ENCODE measurements around the gene DRD4. TPM values are rescaled to one million over a fixed set of nuclear protein-coding genes. Genes with fewer than 3 reads are reported as not detected.
A peak's percentile ranks its signal among the peaks of the same experiment; 100 is the strongest.

Gene DRD4
- total RNA-seq, 2 donors from 2014 or later = 0.69 to 0.79 TPM

DNA sequence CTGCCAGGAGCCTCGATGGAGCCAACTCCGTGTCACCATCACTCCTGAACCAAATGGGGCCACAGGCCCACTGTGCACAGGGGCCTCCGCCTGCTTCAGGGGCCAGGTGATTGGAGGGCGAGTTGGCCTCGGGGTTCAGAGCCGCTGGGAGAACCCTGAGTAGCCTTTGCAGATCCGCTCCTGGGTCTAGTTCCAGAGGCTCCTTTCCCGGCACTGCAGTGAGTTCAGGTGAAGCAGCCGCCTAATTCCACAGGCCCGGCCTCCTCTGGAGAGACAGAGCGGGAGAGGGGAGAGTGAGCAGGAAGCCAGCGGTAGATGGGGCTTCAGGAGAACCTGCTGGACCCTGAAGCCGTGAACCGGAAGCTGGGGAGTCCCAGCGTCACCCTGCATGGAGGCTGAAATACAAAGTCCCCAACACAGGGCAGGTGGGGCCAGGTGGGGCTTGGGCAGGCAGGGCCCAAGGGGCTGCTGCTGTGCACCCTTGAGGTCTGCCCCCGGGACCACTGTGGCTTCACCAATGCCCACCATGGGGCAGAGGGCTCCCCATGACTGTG, 22.5 kb downstream of the DRD4 start:
- Histone ChIP-seq H3K9ac (ENCODE audit: low read depth in 2 of 2, low read length in 2 of 2) (no peak overlapping the region), H3K9me3 (no peaks in the 10 kb centered on the region), H3K27me3 (no peaks in the 10 kb centered on the region), H3K27ac (no peak overlapping the region), H3K4me1 (peaks cover 9% of the 10 kb centered on the region), H3K36me3 (peaks cover 6% of the 10 kb centered on the region), H3K4me3 (no peak overlapping the region)
- intact Hi-C loops (cut with DNase I) = loop anchor here (5.0 kb wide), 1 partner anchor 68 kb away; no protein-coding TSS in a partner anchor
- TF ChIP-seq, protein P1, sequence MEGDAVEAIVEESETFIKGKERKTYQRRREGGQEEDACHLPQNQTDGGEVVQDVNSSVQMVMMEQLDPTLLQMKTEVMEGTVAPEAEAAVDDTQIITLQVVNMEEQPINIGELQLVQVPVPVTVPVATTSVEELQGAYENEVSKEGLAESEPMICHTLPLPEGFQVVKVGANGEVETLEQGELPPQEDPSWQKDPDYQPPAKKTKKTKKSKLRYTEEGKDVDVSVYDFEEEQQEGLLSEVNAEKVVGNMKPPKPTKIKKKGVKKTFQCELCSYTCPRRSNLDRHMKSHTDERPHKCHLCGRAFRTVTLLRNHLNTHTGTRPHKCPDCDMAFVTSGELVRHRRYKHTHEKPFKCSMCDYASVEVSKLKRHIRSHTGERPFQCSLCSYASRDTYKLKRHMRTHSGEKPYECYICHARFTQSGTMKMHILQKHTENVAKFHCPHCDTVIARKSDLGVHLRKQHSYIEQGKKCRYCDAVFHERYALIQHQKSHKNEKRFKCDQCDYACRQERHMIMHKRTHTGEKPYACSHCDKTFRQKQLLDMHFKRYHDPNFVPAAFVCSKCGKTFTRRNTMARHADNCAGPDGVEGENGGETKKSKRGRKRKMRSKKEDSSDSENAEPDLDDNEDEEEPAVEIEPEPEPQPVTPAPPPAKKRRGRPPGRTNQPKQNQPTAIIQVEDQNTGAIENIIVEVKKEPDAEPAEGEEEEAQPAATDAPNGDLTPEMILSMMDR (IDR thresholded peaks at IDR 0.05) = no peak
- DNase-seq = no peak

DNA sequence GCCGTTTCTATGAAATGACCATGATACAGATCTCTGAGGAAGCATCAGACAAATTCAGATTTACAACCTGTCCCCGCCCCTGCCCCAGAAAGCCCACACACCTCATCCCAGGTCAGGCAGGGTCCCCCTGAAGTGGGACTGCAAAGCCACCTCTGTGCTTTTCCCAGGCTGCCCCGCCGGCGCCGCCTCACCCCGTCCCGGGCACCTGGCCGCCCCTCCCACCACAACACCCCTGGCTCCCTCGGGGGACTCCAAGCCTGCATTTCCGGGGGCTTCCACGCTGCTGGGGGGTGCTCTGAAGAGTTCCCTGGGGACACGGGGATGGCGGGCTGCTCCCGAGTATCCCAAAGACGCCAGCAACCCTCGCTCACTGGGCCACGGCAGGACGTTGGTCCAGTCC, 23.2 kb downstream of the DRD4 start:
- intact Hi-C loops (cut with DNase I) = loop anchor here (5.0 kb wide), 1 partner anchor 67 kb away; no protein-coding TSS in a partner anchor
- Histone ChIP-seq H3K4me3 (no peak overlapping the region), H3K27ac (no peak overlapping the region), H3K9me3 (no peaks in the 10 kb centered on the region), H3K27me3 (no peaks in the 10 kb centered on the region), H3K9ac (ENCODE audit: low read depth in 2 of 2, low read length in 2 of 2) (no peak overlapping the region), H3K4me1 (peaks cover 5% of the 10 kb centered on the region), H3K36me3 (peaks cover 6% of the 10 kb centered on the region)
- no peak for DNase-seq
- TF ChIP-seq, protein P1 (IDR thresholded peaks at IDR 0.05) = no peak

DNA sequence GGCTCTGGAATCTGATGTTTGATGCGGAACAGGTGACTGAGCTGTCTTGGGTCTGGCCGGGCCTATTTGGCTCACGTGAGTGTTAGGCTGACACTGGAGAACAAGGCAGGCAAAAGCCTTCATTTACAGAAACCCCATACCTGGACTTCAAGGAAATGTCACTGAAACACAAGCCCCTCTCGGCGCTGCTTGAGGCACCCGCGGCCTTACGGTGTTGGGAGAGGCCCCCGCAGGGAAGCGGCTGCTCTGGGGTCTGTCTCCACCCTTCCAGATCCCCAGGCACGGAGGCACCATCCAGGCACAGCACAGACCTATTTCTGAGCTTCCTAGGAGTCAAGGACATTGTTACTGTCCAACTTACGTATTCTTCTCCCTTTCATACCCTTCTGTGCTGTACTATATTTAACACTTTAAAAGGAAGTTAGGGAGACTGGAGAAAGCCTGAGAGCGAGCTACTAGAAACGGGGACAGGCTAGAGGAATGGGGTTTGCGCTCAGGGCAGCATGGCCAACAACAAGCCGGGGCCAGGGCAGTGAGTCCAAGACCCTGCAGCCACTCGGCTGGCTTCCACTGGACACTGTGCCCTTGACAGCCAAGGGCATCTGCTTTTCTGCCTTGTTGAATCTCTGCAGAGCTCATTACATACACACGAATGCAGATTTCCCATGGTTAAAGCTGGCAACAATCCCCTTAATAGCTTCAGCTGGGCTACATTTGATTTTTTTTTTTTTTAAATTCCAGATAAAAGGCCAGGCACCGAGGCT, 23.8 kb downstream of the DRD4 start:
- no peaks in the 10 kb centered on the region for H3K9me3 ChIP-seq
- H3K36me3 ChIP-seq = peaks cover 6% of the 10 kb centered on the region
- H3K27ac ChIP-seq = no peak overlapping the region
- no peaks in the 10 kb centered on the region for H3K4me1 ChIP-seq
- no peaks in the 10 kb centered on the region for H3K27me3 ChIP-seq
- H3K4me3 ChIP-seq = no peak overlapping the region
- intact Hi-C loops (cut with DNase I) = loop anchor here (5.0 kb wide), 1 partner anchor 66 kb away; no protein-coding TSS in a partner anchor
- TF ChIP-seq, protein P1 (IDR thresholded peaks at IDR 0.05) = no peak
- H3K9ac ChIP-seq (ENCODE audit: low read depth in 2 of 2, low read length in 2 of 2) = no peak overlapping the region
- no peak for DNase-seq

DNA sequence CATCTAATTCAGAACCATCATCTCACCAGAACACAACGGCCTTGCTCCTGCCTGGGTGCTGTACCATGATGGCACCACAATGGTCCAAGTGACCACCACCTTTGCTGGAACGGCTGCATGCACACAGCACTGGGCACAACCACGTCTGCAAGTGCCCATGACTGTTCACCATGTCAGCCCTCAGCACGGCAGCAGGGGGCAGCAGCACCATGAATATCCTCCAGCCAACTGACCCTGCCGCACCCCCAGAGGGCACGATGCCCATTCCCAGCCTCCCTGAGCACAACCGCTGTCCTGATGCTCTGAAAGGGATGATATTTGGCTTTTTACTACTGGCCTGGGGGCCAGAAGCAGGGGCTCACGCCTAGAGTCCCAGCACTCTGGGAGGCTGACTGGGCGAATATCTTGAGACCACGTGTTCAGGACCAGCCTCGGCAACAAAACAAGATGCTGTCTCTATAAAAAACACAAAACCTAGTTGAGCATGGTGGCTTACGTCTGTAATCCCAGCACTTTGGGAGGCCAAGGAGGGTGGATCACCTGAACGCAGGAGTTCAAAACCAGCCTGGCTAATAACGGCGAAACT, 25.7 kb downstream of the DRD4 start:
- no peak overlapping the region for H3K4me3 ChIP-seq
- no peak overlapping the region for H3K9ac ChIP-seq (ENCODE audit: low read depth in 2 of 2, low read length in 2 of 2)
- H3K4me1 ChIP-seq = no peaks in the 10 kb centered on the region
- intact Hi-C loops (cut with DNase I) = loop anchor here (5.0 kb wide), 1 partner anchor 65 kb away; no protein-coding TSS in a partner anchor
- H3K27me3 ChIP-seq = no peaks in the 10 kb centered on the region
- peak; percentile 73 for DNase-seq
- TF ChIP-seq, protein P1 (IDR thresholded peaks at IDR 0.05) = peak; percentile 73
- no peaks in the 10 kb centered on the region for H3K9me3 ChIP-seq
- H3K27ac ChIP-seq = no peak overlapping the region
- H3K36me3 ChIP-seq = peaks cover 6% of the 10 kb centered on the region

DNA sequence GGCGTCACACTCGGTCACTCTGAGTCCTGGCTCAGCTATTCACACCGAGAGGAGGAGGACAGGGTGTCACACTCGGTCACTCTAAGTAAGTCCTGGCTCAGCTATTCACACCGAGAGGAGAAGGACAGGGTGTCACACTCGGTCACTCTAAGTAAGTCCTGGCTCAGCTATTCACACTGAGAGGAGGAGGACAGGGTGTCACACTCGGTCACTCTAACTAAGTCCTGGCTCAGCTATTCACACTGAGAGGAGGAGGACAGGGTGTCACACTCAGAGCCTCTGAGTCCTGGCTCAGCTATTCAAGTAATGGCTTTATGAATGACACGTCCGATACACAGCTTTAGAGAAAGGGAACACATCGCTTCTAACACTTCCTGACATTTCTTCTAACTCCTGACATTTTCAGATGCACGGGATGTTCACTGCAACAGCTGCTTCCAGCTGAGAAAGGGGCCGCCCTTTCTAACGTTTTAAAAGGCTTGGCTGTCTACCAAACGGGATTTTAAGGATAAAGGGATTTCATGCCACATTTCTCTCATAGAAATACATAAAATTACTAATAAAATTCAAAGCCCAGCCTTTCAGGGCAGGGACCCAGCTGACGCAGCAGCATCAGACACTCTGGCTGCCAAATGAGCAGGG, 28.1 kb downstream of the DRD4 start:
- H3K9ac ChIP-seq (ENCODE audit: low read depth in 2 of 2, low read length in 2 of 2) = no peak overlapping the region
- no peak overlapping the region for H3K4me3 ChIP-seq
- TF ChIP-seq, protein P1 (IDR thresholded peaks at IDR 0.05) = no peak
- H3K9me3 ChIP-seq = no peaks in the 10 kb centered on the region
- no peaks in the 10 kb centered on the region for H3K36me3 ChIP-seq
- no peaks in the 10 kb centered on the region for H3K27me3 ChIP-seq
- no peak for DNase-seq
- H3K27ac ChIP-seq = peak overlapping the region; percentile 44
- no peaks in the 10 kb centered on the region for H3K4me1 ChIP-seq
- intact Hi-C loops (cut with DNase I) = no loop called here
